HG02885 (cell line): ENCODE measurements around the gene CYFIP2.
A peak's percentile ranks its signal among the peaks of the same experiment; 100 is the strongest.
"Not testable (repeated sequence)": the region's sequence is repeated elsewhere in the genome, so short reads cannot be mapped to it uniquely, and the experiment has no call there.

ENCODE experiments used
- ATAC-seq: cut with Tn5 transposase; IDR thresholded peaks from one replicate; pipeline ENCODE4 v1.9.1; 2021; ENCODE audit warnings: mild to moderate bottlenecking; ENCODE audit not compliant: unreplicated experiment, poor library complexity

Gene CYFIP2

DNA sequence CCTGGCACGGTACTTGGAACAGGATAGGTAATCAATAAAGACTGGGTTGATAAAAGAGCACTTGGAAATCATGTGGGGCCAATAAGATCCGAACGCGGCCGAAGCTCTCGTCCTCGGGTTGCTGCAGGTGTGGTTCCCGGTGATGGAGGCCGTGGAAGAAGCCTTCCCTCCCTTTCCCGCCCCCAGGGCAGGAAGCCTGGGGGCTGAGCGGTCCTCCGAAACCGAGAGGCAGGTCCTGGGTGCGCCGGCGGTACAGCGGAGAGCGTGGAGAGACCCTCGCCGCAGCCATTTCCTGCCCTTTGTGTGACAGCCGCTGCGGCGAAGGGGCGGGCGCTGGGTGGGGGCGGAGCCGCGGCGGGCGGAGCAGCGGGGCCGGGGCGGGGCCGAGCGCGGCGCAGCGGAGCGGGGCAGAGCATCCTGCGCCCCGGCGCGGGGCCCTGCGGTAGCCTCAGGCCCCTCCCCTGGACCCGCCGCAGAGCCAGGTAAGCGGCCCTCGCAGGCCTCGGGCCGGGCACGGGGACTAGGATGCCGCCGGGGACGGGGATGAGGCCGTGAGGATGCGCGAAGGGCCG lies at the start of gene CYFIP2:
TSS of gene CYFIP2 (plus strand) at position 410 of the 572 bp plus-strand sequence. CDS start 19,239 bp downstream, outside the sequence.
- ATAC-seq, result peak; percentile 83

DNA sequence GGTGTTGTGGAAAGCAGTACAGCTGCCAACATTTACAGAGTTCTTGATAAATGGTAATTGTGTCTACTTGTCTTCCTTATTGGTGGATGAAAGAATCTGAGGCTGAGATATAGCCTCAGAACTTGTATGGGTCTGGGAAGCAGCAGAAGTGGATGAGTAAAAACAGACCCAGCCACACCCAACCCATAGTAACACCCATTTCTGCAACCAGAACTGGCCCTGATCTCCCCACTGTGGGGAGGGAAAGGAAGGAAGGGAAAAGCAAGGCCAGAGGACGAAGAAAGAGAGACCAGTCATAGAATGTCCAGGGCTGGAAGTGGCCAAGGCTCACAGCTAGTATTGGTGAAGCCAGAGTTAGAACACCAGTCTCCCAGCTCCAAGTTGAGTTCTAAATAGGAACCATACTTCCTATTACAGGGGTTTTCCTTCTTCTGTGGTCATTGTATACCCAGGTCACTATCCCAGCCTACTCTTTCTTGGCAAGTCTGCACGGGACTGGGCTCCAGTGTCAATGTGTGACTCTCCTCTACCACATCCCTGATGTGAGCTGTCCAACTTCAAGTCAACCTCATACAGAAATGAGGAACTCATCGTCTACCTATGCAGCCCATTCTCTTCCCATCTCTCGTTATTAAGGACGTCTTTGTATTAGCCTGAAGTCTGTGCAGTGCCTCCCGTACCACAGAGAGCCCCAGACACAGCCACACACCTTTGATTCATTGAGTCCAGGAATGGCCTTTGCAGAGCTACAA lies 49.4 kb upstream of the CYFIP2 start:
- no peak for ATAC-seq

DNA sequence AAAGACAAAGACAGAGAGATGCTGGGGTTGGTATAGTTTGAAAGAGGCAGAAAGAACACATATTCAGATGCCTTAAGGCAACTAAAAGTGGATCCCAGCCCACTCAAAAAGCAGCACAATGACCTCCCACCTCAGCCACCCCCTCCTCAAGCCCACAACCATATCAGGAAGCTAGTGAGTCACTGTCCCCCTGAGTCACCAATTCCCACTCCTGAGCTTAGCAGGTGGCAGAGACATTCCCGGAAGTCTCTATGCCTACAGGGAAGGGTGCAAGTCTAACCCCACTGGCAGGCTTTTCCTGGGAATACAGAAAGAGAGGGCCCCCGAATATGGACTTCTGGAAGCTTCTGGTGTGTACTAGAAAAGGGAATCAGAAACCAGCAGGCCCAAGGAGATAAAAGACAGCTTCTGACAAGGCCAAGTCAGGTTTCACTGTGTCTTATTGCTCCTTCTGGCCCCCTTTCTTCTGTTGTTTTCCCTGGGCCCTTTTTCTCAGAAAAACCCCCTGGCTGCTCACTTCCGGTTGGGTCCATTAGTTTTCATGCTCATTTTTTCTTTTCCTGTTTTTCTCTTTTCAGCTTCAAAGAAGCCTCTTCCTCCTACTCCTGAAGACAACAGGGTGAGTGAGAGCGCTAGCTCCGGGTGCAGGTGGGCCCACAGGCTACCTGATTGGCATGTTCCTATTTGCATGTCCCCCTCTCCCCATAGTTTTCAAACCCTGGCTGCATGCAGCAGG lies 48.5 kb upstream of the CYFIP2 start:
- no peak for ATAC-seq

GRCh38 chr5:157219491-157220271 lies 46.2 kb upstream of the CYFIP2 start:
- peak; percentile 63 for ATAC-seq

DNA sequence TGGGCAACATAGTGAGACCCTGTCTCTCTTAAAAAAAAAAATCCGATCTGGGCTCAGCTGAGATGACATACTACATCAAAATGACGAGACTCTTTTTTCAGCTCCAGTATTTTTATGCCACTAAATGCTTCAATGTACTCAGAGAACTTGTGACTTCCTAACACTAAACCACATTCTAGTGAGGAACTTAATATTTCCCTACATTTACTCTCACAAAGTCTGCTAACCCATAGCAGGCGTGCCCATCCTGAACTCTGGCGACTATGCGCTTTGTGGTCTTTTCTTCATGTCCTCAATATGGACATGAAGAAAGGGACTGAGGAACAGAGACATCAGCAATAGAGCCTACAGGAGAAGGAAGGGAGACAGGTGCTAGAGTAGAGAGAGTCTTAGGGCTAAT lies 44.0 kb upstream of the CYFIP2 start:
- ATAC-seq, result no peak

DNA sequence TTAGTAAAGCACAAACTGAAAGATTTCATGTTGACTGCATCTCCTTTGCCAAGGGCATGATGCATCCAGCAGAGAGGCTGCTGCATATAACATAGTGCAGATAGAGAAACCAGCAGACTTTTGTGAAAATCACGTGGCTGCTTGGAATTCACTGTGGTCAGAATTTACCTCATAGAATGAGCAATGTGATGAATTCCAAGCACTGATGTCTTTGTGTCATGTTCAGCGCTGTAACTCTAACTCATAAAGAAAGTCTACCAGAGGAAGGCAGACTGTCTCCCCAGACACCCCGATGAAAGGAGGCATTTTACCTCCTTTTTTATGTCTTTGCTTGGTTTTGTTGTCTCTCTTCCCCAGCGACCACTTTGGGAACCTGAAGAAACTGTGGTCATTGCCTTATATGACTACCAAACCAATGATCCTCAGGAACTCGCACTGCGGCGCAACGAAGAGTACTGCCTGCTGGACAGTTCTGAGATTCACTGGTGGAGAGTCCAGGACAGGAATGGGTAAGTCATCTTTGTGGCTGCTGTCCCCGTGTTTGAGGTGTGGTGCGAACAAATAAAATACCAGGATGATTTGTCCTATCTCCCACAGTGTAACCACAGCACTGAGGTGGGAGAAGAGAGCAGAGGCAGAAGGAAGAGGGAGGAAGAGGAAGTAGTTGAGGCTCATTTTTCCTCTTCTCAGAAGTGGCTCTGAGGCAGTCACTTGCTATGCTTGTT lies 43.3 kb upstream of the CYFIP2 start:
- ATAC-seq, result peak; percentile 36

DNA sequence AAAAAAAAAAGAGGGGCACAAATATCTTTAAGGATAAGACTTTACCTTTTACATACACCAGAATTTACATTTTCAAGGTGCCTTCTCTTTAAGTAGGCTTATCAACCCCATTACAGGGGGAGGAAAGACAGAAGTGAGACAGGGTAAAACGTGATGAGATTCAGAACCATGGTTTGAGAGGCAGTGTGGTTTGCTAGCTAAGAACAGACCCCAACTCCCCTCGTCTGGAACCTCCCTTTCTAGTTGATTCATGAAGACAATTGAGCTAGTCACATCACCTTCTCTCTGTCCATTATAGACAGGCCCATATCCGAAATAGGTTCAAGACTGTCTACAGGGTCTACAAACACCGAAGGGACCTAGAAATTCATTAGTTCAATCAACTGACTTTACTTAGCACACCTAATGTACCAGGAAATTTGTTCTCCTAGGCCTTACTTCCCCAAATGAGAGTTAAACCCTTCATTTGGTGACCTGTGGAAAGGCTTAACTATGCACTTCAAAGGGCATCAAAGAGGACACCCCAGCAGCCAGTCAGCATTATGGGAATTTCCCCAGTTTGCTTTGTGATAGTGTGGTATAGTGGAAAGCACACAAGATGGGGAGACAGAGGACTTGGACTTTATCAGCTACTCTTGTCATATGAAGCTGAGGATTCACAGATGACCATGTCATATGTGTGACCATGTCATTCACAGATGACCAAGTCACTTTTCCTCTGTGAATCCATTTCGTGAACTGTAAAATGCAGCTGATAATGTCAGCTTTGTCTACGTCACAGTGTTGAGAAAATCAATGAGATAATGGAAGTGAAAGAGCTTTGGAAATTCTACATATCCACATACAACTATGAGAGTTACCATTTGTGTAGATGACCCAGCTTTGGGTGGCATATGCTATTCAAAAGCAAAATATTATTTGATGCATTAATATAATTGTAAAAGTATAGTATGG lies 40.2 kb upstream of the CYFIP2 start:
- ATAC-seq, result no peak

DNA sequence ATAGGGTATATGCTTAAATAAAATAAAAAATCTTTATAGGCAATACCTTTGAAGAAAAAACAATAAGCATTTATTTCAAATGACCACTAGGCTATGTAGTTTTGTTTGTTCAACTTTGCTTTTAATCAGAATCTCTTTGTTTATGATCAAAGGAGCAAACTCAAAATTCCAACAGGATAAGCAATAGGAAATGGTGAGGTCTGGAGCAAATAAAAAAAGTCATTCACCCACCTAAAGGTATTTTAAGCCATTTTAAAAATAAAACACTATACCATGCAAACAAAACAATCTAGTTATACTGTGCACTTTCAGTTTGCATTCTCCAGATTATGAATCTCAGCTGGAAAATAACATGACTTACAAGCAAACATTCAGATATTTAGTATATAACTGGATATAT lies 35.3 kb upstream of the CYFIP2 start:
- ATAC-seq, result no peak

GRCh38 chr5:157232706-157233105 lies 33.2 kb upstream of the CYFIP2 start:
- no peak for ATAC-seq

GRCh38 chr5:157233515-157233914 lies 32.4 kb upstream of the CYFIP2 start:
- no peak for ATAC-seq

- no peak for ATAC-seq
Observed at GRCh38 chr5:157236423-157236822, 29.5 kb upstream of the CYFIP2 start.

DNA sequence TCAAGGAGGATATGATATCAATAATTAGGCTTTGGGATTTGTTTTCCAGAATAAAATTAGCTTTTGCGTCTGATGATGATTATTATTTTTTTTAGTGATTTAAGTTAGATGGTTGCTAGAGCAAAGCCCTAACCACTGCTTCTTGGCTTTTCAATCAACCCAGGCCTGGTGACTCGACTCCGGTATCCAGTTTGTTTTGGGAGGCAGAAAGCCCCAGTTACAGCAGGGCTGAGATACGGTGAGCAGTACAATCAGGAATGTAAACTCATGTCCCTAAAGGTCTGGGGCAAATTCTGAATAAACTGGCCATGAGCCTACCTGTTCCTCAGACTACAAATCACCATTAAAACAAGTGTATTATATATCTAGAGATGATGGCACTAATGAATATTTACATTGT lies 24.4 kb upstream of the CYFIP2 start:
- ATAC-seq, result no peak

- not testable (repeated sequence) for ATAC-seq
Observed at GRCh38 chr5:157244704-157245103, 21.2 kb upstream of the CYFIP2 start.

- no peak for ATAC-seq
Observed at GRCh38 chr5:157245476-157245875, 20.4 kb upstream of the CYFIP2 start.

DNA sequence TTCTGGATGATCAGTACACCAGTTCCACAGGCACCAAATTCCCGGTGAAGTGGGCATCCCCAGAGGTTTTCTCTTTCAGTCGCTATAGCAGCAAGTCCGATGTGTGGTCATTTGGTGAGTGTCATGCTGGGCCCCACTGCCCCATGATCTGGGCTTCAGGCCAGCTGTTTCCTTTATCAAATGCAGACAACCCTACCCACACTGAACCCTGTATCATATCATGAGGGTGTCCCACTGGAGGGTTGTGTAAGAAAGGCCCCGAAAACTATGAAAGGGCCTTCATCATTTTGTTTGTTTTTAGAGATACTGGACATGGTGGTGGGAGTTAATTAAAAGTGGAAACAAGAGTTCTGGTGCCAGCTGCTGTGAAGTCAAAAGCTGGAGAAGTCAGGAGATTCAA lies 20.0 kb upstream of the CYFIP2 start:
- ATAC-seq, result no peak

- peak; percentile 43 for ATAC-seq
Observed at GRCh38 chr5:157247267-157247666, 18.7 kb upstream of the CYFIP2 start.

DNA sequence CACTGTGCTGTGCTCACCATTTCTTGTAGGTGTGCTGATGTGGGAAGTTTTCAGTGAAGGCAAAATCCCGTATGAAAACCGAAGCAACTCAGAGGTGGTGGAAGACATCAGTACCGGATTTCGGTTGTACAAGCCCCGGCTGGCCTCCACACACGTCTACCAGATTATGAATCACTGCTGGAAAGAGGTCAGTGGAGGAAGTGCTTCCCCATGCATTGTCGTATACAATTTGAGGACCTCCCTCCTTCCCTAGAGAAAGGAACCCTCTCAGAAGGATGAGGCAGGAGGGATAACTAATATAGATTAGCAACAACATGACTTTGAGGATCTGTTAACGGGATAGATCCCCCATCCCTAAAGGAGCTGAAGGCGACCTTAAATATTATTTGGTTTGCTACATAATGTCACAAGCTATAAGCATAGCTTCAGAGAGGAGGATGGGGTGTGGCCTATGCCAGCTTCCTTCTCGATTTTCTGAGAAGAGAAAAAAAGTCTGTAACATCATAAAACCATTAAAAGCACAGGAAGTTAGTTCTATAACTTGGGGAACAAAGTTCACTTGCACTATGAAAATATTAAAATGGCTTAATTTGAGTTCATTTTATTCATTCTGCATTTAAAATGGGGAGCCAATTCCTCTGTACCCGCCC lies 17.0 kb upstream of the CYFIP2 start:
- ATAC-seq, result no peak

GRCh38 chr5:157252711-157253465 lies 13.0 kb upstream of the CYFIP2 start:
- ATAC-seq, result peak; percentile 93
